Parathyroid adenoma (tissue), 2 donors: Measurements from ENCODE around the gene WNK2.

Experiments used
- H2AFZ ChIP-seq: fragments of 300-600 bp; sonication (generic); one replicate; pipeline ENCODE4 v1.7.0; 2017; ENCODE audit warnings: antibody characterized with exemption, mild to moderate bottlenecking
- H3K27ac ChIP-seq: fragments of 300-600 bp; sonication (generic); one replicate; pipeline ENCODE4 v1.7.0; 2017
- H3K27me3 ChIP-seq: fragments of 300-600 bp; sonication (generic); one replicate; pipeline ENCODE4 v1.7.0; 2017; ENCODE audit warnings: low read length; ENCODE audit not compliant: control insufficient read depth, insufficient read depth
- H3K36me3 ChIP-seq: fragments of 300-600 bp; sonication (generic); one replicate; pipeline ENCODE4 v1.7.0; 2017; ENCODE audit warnings: low read length; ENCODE audit not compliant: control insufficient read depth, insufficient read depth
- H3K4me1 ChIP-seq: fragments of 300-600 bp; sonication (generic); one replicate; pipeline ENCODE4 v1.7.0; 2017; ENCODE audit warnings: control low read depth
- H3K4me2 ChIP-seq: fragments of 300-600 bp; sonication (generic); one replicate; pipeline ENCODE4 v1.7.0; 2017; ENCODE audit warnings: low read length
- H3K4me3 ChIP-seq: fragments of 300-600 bp; sonication (generic); one replicate; pipeline ENCODE4 v1.7.0; 2017; ENCODE audit warnings: low read depth, low read length
- H3K79me2 ChIP-seq: fragments of 300-600 bp; sonication (generic); one replicate; pipeline ENCODE4 v1.7.0; 2017; ENCODE audit warnings: control low read depth
- H3K9ac ChIP-seq: fragments of 300-600 bp; sonication (generic); one replicate; pipeline ENCODE4 v1.7.0; 2017; ENCODE audit warnings: mild to moderate bottlenecking
- H3K9me3 ChIP-seq: fragments of 300-600 bp; sonication (generic); one replicate; pipeline ENCODE4 v1.7.0; 2017; ENCODE audit warnings: low read length; ENCODE audit not compliant: control insufficient read depth
- TF ChIP-seq, protein P1 (sequence below): fragments of 300-600 bp; sonication (generic); IDR thresholded peaks from one replicate; pipeline ENCODE4 v1.7.0; 2017; ENCODE audit warnings: antibody characterized with exemption, mild to moderate bottlenecking
- donor health status: primary hyperparathyroidism.

WNK2 gene

DNA sequence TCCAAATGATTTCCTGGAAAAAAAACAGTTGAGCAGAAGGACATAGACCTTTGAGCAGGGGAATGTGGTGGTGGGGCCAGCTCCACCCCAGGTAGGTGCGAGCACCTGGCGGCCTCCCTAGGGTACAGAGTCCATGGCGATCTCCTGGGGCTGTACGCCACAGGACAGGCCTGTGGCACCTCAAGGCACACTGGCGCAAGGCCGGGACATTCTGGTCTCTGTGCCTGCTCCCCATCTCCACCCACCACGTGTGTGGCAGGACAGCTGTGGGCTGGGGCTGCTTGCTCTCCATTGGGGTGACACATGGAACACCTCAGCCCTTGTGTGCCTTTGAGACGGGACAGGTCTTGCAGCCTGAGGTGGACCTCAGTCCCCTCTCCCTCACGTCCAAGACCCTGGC is 25.2 kb downstream of the WNK2 start:
- Histone ChIP-seq H3K4me3 (no peak overlapping the region), H3K36me3 (no peaks in the 10 kb centered on the region), H2AFZ (no peak overlapping the region), H3K4me1 (peaks cover 8% of the 10 kb centered on the region), H3K9ac (no peak overlapping the region), H3K27me3 (no peaks in the 10 kb centered on the region), H3K27ac (no peak overlapping the region), H3K4me2 (no peak overlapping the region), H3K9me3 (no peaks in the 10 kb centered on the region), H3K79me2 (no peaks in the 10 kb centered on the region)
- TF ChIP-seq, protein P1, sequence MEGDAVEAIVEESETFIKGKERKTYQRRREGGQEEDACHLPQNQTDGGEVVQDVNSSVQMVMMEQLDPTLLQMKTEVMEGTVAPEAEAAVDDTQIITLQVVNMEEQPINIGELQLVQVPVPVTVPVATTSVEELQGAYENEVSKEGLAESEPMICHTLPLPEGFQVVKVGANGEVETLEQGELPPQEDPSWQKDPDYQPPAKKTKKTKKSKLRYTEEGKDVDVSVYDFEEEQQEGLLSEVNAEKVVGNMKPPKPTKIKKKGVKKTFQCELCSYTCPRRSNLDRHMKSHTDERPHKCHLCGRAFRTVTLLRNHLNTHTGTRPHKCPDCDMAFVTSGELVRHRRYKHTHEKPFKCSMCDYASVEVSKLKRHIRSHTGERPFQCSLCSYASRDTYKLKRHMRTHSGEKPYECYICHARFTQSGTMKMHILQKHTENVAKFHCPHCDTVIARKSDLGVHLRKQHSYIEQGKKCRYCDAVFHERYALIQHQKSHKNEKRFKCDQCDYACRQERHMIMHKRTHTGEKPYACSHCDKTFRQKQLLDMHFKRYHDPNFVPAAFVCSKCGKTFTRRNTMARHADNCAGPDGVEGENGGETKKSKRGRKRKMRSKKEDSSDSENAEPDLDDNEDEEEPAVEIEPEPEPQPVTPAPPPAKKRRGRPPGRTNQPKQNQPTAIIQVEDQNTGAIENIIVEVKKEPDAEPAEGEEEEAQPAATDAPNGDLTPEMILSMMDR: no peak

DNA sequence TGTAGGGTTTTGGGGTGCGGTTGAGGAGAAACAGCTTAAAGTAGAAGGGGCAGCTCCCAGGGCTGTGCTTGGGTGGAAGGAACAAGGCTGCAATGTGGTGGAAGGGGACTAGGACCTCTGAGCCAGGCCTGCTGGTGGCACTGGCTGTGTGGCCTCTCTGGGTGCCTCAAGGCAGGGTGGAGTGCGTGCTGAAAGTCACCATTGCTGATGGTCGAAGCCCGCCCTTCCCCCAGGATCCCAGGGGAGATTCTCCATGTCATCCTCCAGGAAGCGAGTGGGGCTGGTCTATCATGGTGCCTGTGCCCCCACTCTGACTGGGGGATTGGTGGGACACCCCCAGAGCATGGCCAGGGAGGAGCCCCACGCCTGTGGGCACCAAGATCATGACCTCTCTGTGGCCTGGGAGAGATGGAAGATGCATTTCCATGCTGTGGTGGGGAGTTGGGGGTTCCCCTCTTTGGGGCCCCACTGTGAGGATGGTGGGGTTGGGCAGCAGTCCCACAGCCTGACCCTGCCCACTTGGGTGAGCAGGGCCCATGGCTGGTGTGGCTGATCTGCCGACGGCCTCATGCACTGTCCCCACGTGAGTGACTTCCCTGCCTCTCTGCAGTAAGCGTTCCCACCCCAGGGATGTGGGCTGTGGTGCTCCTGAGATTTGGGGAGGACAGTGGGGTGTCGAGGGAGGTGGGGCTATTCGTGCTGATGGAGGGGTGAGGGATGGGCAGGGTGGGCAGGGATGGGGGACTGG is 25.8 kb downstream of the WNK2 start:
- no peaks in the 10 kb centered on the region for H3K79me2 ChIP-seq
- TF ChIP-seq, protein P1: no peak
- H3K27me3 ChIP-seq: no peaks in the 10 kb centered on the region
- no peak overlapping the region for H2AFZ ChIP-seq
- no peak overlapping the region for H3K4me3 ChIP-seq
- H3K27ac ChIP-seq: no peak overlapping the region
- H3K4me1 ChIP-seq: peaks cover 8% of the 10 kb centered on the region
- no peak overlapping the region for H3K9ac ChIP-seq
- no peaks in the 10 kb centered on the region for H3K36me3 ChIP-seq
- no peak overlapping the region for H3K4me2 ChIP-seq
- H3K9me3 ChIP-seq: no peaks in the 10 kb centered on the region

DNA sequence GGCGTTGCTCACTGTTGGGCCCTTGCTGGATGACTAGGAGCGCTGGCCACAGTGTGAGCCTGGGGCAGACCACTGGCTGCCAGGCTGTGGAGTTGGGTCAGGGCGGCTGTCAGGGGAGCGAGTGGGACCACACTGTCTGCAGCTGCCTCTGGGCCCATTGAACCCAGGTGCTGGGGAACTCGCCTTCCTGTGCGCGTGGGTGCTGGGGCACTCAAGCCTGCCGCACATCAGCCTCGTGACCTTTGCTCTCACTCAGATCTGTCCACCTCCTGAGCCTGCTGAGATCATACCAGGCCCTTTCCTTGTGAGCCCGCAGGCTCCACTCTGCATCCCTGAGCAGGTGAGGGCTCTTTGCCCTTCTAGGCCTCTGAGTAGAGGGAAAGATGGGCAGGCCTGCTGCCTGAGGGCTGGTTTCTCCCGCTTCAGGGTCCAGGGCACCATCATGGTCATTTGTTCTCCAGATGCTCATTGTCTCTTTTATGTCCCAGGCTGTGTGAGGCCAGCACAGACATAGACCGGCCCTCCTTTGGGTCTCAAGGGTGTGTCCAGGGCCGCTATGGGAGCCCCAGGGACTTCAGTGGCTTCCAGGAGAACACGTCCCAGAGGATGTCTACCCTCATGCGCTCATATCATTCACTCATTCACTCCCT is 26.5 kb downstream of the WNK2 start:
- Histone ChIP-seq H2AFZ (no peak overlapping the region), H3K27ac (no peak overlapping the region), H3K4me3 (no peak overlapping the region), H3K4me1 (peaks cover 3% of the 10 kb centered on the region), H3K79me2 (no peaks in the 10 kb centered on the region), H3K9me3 (no peaks in the 10 kb centered on the region), H3K36me3 (no peaks in the 10 kb centered on the region), H3K9ac (no peak overlapping the region), H3K27me3 (no peaks in the 10 kb centered on the region), H3K4me2 (no peak overlapping the region)
- TF ChIP-seq, protein P1: no peak

DNA sequence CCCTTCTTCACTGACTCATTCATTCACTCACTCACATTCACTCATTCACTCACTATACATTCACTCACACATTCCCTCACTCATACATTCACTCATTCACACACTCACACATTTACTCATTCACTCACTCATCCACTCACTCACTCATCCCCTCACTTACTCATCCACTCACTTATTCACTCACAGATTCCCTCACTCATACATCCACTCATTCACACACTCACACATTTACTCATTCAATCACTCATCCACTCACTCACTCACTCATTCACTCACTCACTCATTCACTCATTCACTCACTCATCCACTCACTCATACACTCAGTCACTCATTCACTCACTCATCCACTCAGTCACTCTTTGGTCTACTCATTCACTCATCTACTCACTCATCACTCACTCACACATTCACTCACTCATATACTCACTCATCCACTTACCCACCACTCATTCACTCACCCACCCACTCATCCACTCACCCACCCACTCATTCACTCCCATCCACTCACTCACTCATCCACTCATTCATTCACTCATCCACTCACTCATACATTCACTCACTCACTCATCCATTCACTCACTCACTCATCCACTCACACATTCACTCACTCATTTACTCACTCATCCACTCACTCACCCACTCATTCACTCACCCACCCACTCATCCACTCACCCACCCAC is 27.2 kb downstream of the WNK2 start:
- no peaks in the 10 kb centered on the region for H3K4me1 ChIP-seq
- no peak overlapping the region for H3K27ac ChIP-seq

More for the DNA sequence above, 27.2 kb downstream of the WNK2 start:
- Histone ChIP-seq H3K36me3 (no peaks in the 10 kb centered on the region), H3K4me3 (no peak overlapping the region), H3K79me2 (no peaks in the 10 kb centered on the region), H3K27me3 (no peaks in the 10 kb centered on the region), H3K9ac (no peak overlapping the region), H3K4me2 (no peak overlapping the region), H3K9me3 (no peaks in the 10 kb centered on the region), H2AFZ (no peak overlapping the region)
- TF ChIP-seq, protein P1: no peak
